ENCODE measurements around the gene RPS19. TPM values are rescaled to one million over a fixed set of nuclear protein-coding genes. Genes with fewer than 3 reads are reported as not detected.

The RPS19 gene
- total RNA-seq, 1 experiment from 2014 or later: 3,152 TPM

DNA sequence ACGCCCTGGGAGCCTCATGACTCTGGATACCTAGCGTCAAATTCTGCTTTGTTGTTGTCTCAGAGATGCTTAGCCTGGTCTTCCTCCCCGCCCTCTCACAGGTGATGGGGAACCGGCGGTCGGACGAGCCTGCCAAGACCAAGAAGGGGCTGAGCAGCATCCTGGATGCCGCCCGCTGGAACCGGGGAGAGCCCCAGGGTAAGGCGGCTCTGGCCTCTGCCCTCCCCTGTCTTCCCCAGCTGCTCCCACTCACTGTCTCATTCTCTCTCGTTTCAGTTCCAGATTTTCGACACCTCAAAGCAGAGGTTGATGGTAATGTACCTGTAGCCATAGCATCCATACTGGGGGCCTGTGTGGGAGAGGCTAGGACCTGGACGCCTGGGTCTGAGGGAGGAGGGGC, 34.3 kb downstream of the RPS19 start:
- Mint-ChIP-seq H3K9me3 (no peaks in the 10 kb centered on the region), H3K4me1 (peaks cover 3% of the 10 kb centered on the region), H3K4me3 (no peak overlapping the region), H3K27me3 (ENCODE audit: low read depth) (no peaks in the 10 kb centered on the region), H3K36me3 (peaks cover 16% of the 10 kb centered on the region), H3K27ac (no peak overlapping the region)
- TF ChIP-seq OVOL2 (CRISPR knock-in tag; IDR thresholded peaks at IDR 0.05; ENCODE audit: borderline replicate concordance) (no peak), PREB (CRISPR knock-in tag; IDR thresholded peaks at IDR 0.05; ENCODE audit: borderline replicate concordance) (no peak), TP53 (CRISPR knock-in tag; IDR thresholded peaks at IDR 0.05) (no peak), ZNF532 (CRISPR knock-in tag; IDR thresholded peaks at IDR 0.05; ENCODE audit: borderline replicate concordance) (no peak)
- POLR2A ChIA-PET: no interaction called here
- ATAC-seq: no peak
- CTCF ChIA-PET: no interaction called here
- no peak for DNase-seq (ENCODE audit: low spot score)

- no peak for TF ChIP-seq RELA (CRISPR knock-in tag; IDR thresholded peaks at IDR 0.05; ENCODE audit: borderline replicate concordance)
- TF ChIP-seq NFYB (CRISPR knock-in tag; conservative IDR thresholded peaks at IDR 0.05; ENCODE audit: low read depth): no peak
- TF ChIP-seq, protein P1, sequence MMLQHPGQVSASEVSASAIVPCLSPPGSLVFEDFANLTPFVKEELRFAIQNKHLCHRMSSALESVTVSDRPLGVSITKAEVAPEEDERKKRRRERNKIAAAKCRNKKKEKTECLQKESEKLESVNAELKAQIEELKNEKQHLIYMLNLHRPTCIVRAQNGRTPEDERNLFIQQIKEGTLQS (CRISPR knock-in tag; conservative IDR thresholded peaks at IDR 0.05): no peak
- TF ChIP-seq SP1 (CRISPR knock-in tag; conservative IDR thresholded peaks at IDR 0.05): no peak
- no peak for TF ChIP-seq ATF2 (CRISPR knock-in tag; IDR thresholded peaks at IDR 0.05; ENCODE audit: borderline replicate concordance, low read depth)
- no peak for TF ChIP-seq ZNF396 (CRISPR knock-in tag; IDR thresholded peaks at IDR 0.05; ENCODE audit: borderline replicate concordance)
- no peak for TF ChIP-seq KAT7 (CRISPR knock-in tag; IDR thresholded peaks at IDR 0.05; ENCODE audit: borderline replicate concordance)
- TF ChIP-seq JUN (CRISPR knock-in tag; IDR thresholded peaks at IDR 0.05): no peak
- no peak for TF ChIP-seq MXD4 (CRISPR knock-in tag; IDR thresholded peaks at IDR 0.05; ENCODE audit: borderline replicate concordance)
- no peak for TF ChIP-seq ZNF281 (CRISPR knock-in tag; IDR thresholded peaks at IDR 0.05)
- H3K27me3 Mint-ChIP-seq (ENCODE audit: low read depth): no peaks in the 10 kb centered on the region
- POLR2A ChIA-PET: no interaction called here
- H3K4me1 Mint-ChIP-seq: peaks cover 3% of the 10 kb centered on the region
- CTCF ChIA-PET: interaction anchor here (1.0 to 1.6 kb wide), 6 partner anchors 8 to 34 kb away, joined by 3 to 7 read pairs (median 4); no protein-coding TSS in a partner anchor
- no peaks in the 10 kb centered on the region for H3K9me3 Mint-ChIP-seq
- H3K27ac Mint-ChIP-seq: peak overlapping the region; percentile 19
- H3K36me3 Mint-ChIP-seq: peaks cover 16% of the 10 kb centered on the region
- no peak for DNase-seq (ENCODE audit: low spot score)
- peak; percentile 69 for ATAC-seq
- H3K4me3 Mint-ChIP-seq: no peak overlapping the region
Observed at GRCh38 chr19:41895745-41896580, 35.9 kb downstream of the RPS19 start.
